Uterus (tissue), 4 donors: ENCODE data around the gene MXRA8. TPM values are rescaled to one million over a fixed set of nuclear protein-coding genes. Genes with fewer than 3 reads are reported as not detected.
A peak's percentile ranks its signal among the peaks of the same experiment; 100 is the strongest.

Experiments
- DNase-seq, 2 donors: peaks; one replicate each; pipeline ENCODE4 v3.0.0-alpha.2; 2019 to 2020
- H3K27ac ChIP-seq, 2 donors: fragments of 200-600 bp; sonication (generic); 1 replicate in 1 of 2; 2 replicates in 1 of 2; pipeline ENCODE4 v1.5.1; 2016 to 2018
- H3K27me3 ChIP-seq, 2 donors: fragments of 200-600 bp; sonication (generic); one replicate each; pipeline ENCODE4 v1.5.1; 2018 to 2019; ENCODE audit warnings: control low read depth in 1 of 2
- H3K36me3 ChIP-seq, 2 donors: fragments of 200-600 bp; sonication (generic); one replicate each; pipeline ENCODE4 v1.5.1; 2019; ENCODE audit warnings: control low read depth in 1 of 2
- H3K4me1 ChIP-seq, 2 donors: fragments of 200-600 bp; sonication (generic); one replicate each; pipeline ENCODE4 v1.5.1; 2018 to 2019; ENCODE audit warnings: control low read depth in 1 of 2
- H3K4me3 ChIP-seq, 2 donors: fragments of 200-600 bp; sonication (generic); 1 replicate in 1 of 2; 2 replicates in 1 of 2; pipeline ENCODE4 v1.5.1; 2018 to 2019; ENCODE audit warnings: mild to moderate bottlenecking in 1 of 2
- H3K9me3 ChIP-seq, 2 donors: fragments of 200-600 bp; sonication (generic); one replicate each; pipeline ENCODE4 v1.5.1; 2019; ENCODE audit warnings: control low read depth in 1 of 2
- POLR2A ChIP-seq, 2 donors: fragments of 450-650 bp; IDR thresholded peaks; one replicate each; pipeline ENCODE4 v1.6.1; 2016; ENCODE audit warnings: antibody characterized with exemption in 2 of 2, mild to moderate bottlenecking in 1 of 2, moderate library complexity in 1 of 2
- intact Hi-C: fragments of 100-400 bp; cut with DNase I; formaldehyde crosslinking; loops from one replicate; pipeline ENCODE4 v1.15.1; 2023; ENCODE audit warnings: low total_unique reads
- total RNA-seq, 4 donors: library from RNA; depleted of rRNA in 3 of 4; stranded (reverse); fragments of >200 nt in 3 of 4; gene quantifications; one replicate each; pipeline versions ENCODE4 v1.1.0 to v1.2.4, GENCODE V29; 2014 to 2023
- TF ChIP-seq, protein P1 (sequence below), 4 experiments: fragments of 200-600 bp in 2 of 4; fragments of 450-650 bp in 2 of 4; sonication (generic) in 2 of 4; IDR thresholded peaks; one replicate each; pipeline ENCODE4 v1.5.1; 2016 to 2019; ENCODE audit warnings: antibody characterized with exemption in 4 of 4, mild to moderate bottlenecking in 2 of 4, moderate library complexity in 1 of 4
- donor health status: DM: yes; HTN: yes; CAD: no.

MXRA8 gene
- total RNA-seq, 4 donors from 2014 or later: 86.1 to 143 (median 117) TPM

DNA sequence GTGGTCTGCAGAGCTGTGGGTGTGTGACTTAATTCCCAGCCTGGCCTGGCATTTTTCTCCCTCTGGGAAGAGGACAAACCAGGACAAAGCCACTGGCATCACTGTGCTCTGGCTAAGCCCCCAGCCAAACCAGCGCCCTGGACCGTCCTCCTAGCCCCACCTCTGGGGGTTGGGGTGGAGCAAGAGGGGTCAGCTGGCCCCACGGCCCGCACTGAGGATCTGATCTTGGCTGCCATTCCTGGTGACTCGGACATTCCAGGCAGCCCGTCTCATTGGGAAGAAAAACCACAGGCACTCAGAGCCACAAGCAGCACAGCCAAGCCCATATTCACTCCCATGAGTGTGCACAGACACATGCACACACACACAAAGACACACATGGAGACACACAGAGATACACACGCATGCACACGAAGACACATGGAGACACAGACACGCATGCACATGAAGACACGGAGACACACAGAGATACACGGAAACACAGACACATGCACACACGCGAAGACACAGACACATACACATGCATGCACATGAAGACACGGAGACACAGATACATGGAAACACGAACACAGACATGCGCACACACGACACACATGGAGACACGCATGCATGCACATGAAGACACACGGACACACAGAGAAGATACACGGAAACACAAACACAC lies 2.3 kb upstream of the MXRA8 start:
- H3K4me1 ChIP-seq: peaks cover 0 to 10% of the 10 kb centered on the region in 2 donors
- DNase-seq: peak; percentile 82 to 83
- intact Hi-C loops: no loop called here
- no peaks in the 10 kb centered on the region for H3K36me3 ChIP-seq
- no peaks in the 10 kb centered on the region for H3K9me3 ChIP-seq
- no peak overlapping the region for H3K4me3 ChIP-seq
- no peaks in the 10 kb centered on the region for H3K27me3 ChIP-seq
- TF ChIP-seq, protein P1, sequence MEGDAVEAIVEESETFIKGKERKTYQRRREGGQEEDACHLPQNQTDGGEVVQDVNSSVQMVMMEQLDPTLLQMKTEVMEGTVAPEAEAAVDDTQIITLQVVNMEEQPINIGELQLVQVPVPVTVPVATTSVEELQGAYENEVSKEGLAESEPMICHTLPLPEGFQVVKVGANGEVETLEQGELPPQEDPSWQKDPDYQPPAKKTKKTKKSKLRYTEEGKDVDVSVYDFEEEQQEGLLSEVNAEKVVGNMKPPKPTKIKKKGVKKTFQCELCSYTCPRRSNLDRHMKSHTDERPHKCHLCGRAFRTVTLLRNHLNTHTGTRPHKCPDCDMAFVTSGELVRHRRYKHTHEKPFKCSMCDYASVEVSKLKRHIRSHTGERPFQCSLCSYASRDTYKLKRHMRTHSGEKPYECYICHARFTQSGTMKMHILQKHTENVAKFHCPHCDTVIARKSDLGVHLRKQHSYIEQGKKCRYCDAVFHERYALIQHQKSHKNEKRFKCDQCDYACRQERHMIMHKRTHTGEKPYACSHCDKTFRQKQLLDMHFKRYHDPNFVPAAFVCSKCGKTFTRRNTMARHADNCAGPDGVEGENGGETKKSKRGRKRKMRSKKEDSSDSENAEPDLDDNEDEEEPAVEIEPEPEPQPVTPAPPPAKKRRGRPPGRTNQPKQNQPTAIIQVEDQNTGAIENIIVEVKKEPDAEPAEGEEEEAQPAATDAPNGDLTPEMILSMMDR (IDR thresholded peaks at IDR 0.05): no peak
- no peak for TF ChIP-seq POLR2A (IDR thresholded peaks at IDR 0.05)
- H3K27ac ChIP-seq: peak overlapping the region; percentile 96

DNA sequence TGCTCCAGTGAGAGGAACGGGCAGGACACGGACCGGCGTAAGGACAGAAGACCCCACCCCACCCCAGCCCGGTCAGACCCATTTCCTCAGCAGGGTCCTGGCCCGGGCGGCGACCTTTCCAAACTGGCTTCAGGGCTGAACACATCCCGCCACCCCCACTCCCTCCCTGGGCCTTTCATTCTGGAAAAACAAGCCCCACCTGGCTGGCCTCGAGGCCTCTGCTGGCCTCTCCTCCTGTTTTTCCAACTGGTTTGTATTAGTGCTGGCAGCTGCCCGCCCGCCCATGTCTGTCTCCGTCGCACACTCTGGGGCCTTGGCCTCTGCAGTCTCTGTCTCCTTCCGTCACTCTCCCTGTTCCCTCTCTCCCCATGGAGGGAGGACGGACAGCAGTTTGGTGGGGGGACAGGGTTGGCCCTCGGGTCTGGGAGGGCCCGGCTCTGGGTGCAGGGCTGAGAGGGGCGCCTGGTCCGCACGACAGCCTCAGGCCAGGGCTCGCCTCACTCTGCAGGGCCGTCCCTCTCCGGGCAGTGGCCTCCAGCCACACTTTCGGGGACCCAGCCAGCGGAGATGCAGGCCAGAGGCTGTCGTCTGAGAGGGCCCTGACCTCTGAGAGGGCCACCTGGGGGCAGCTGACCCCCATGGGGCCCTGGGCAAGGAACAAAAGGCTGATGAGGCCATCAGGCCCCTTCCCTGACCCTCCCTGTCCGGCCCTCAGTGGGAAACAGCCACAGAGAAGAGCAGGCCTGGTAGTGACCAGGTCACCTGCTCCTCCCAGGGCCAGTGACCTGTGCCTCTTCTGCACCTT lies 1.5 kb upstream of the MXRA8 start:
- peaks cover 0 to 17% of the 10 kb centered on the region in 2 donors for H3K4me1 ChIP-seq
- peak overlapping the region; percentile 96 for H3K27ac ChIP-seq
- DNase-seq: peak; percentile 75 to 77
- intact Hi-C loops: loop anchor here (10.0 kb wide), 1 partner anchor 55 kb away; the partner anchor contains the start of genes ACAP3 and PUSL1
- no peaks in the 10 kb centered on the region for H3K36me3 ChIP-seq
- H3K9me3 ChIP-seq: no peaks in the 10 kb centered on the region
- TF ChIP-seq POLR2A (IDR thresholded peaks at IDR 0.05): peak in 1 of 2 donors; percentile 9
- TF ChIP-seq, protein P1 (IDR thresholded peaks at IDR 0.05): no peak
- H3K27me3 ChIP-seq: no peaks in the 10 kb centered on the region
- no peak overlapping the region for H3K4me3 ChIP-seq

DNA sequence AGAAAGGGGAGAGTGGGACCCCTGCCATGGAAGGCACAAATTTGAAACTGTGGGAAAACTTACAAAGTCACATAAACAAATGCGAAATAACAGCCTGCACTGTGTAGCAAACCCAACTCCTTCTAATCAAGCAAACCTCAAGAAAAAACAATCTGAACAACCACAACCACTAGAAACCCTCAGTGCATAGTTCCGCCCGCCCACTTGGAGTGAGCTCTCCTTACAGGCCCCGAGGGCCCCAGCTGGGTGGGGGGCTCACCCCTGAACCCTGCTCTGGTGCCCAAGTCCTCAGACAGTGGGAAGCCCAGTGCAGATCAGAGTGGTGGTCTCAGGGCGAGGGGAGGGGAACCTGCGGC lies 931 bp upstream of the MXRA8 start:
- H3K4me1 ChIP-seq: peaks cover 0 to 23% of the 10 kb centered on the region in 2 donors
- no peaks in the 10 kb centered on the region for H3K9me3 ChIP-seq
- peak in 1 of 2 donors; percentile 44 for DNase-seq
- no peak for TF ChIP-seq POLR2A (IDR thresholded peaks at IDR 0.05)
- TF ChIP-seq, protein P1 (IDR thresholded peaks at IDR 0.05): no peak
- peak overlapping the region; percentile 96 for H3K27ac ChIP-seq
- intact Hi-C loops: loop anchor here (10.0 kb wide), 1 partner anchor 54 kb away; the partner anchor contains the start of genes ACAP3 and PUSL1
- no peaks in the 10 kb centered on the region for H3K27me3 ChIP-seq
- no peaks in the 10 kb centered on the region for H3K36me3 ChIP-seq
- H3K4me3 ChIP-seq: peak overlapping the region in 1 of 2 donors; percentile 68

DNA sequence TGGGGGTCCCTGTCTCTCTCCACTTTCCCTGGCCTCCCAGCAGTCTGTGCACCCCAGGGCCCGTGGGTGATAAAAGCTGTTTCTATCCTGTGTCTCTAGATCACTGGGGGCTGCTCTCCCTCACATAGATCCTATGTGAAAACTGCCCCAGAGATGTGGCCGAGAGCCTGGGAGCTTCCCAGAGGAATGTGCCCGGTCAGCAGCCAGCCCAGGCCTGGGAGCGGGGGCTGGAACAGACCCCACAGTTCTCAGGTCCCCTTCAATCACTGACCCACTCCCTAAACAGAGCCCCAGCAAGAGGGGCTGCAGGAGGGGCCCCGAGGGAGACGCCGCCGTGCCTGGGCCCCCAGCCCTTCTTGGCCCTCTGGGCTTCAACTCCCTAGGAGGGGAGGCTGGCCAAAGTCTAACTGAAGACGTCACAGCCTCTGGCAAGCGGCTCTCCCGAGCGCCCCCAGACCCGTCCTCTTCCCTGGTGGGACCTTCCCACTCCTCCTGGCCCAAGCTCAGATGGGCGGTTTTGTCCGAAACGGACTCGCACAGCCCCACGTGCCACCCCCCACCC lies 403 bp downstream of the MXRA8 start:
- Histone ChIP-seq H3K36me3 (no peaks in the 10 kb centered on the region), H3K9me3 (no peaks in the 10 kb centered on the region), H3K27me3 (no peaks in the 10 kb centered on the region), H3K4me1 (peaks cover 5 to 24% of the 10 kb centered on the region in 2 donors), H3K27ac (peak overlapping the region; percentile 96), H3K4me3 (peak overlapping the region; percentile 68 to 70)
- TF ChIP-seq POLR2A (IDR thresholded peaks at IDR 0.05): no peak
- TF ChIP-seq, protein P1 (IDR thresholded peaks at IDR 0.05): no peak
- intact Hi-C loops: loop anchor here (10.0 kb wide), 1 partner anchor 53 kb away; the partner anchor contains the start of genes ACAP3 and PUSL1
- no peak for DNase-seq
